B cell (primary cell): ENCODE measurements around the gene AFF3. TPM values are rescaled to one million over a fixed set of nuclear protein-coding genes. Genes with fewer than 3 reads are reported as not detected.
A peak's percentile ranks its signal among the peaks of the same experiment; 100 is the strongest.

ENCODE experiments used
- ATAC-seq: fragments of 200-7000 bp; cut with Tn5 transposase; one replicate; pipeline ENCODE4 v1.10.0; 2021; ENCODE audit warnings: low read depth, mild to moderate bottlenecking, moderate number of reproducible peaks, moderate library complexity
- CTCF ChIA-PET: fragments of 350-600 bp; sonication (Branson Sonifier 250); formaldehyde crosslinking; loops from one replicate; lab custom pipeline; 2021; ENCODE audit warnings: antibody characterized with exemption, inconsistent platforms; lab: Charles Lee
- POLR2A ChIA-PET: fragments of 350-600 bp; sonication (Branson Sonifier 250); formaldehyde crosslinking; loops from one replicate; lab custom pipeline; 2021; ENCODE audit warnings: antibody characterized with exemption; lab: Charles Lee
- DNase-seq: peaks from one replicate; pipeline ENCODE4 v3.0.0; 2013
- H2AFZ ChIP-seq: 2 replicates; pipeline ENCODE4 v1.6.1; 2012; ENCODE audit warnings: mild to moderate bottlenecking, low read depth, low read length; ENCODE audit not compliant: insufficient read depth, poor library complexity, severe bottlenecking
- H3K27ac ChIP-seq, 2 donors: 1 replicate in 1 of 2; 2 replicates in 1 of 2; pipeline ENCODE4 v1.5.1; 2012 to 2013; ENCODE audit warnings: low read length in 2 of 2, mild to moderate bottlenecking in 2 of 2, moderate library complexity in 1 of 2
- H3K27me3 ChIP-seq, 4 experiments: fragments of 200-600 bp in 1 of 4; sonication (generic) in 1 of 4; replicated peaks in 1 of 4; 1 replicate in 2 of 4; 2 replicates in 2 of 4; pipeline versions ENCODE4 v1.6.1 to v1.7.0; 2013 to 2016; ENCODE audit warnings: low read length in 3 of 4, mild to moderate bottlenecking in 2 of 4, mixed read lengths in 1 of 4, moderate library complexity in 1 of 4; ENCODE audit not compliant: insufficient read depth in 4 of 4, control insufficient read depth in 3 of 4; ENCODE audit errors: control extremely low read depth in 1 of 4
- H3K36me3 ChIP-seq, 2 experiments: replicated peaks in 1 of 2; 1 replicate in 1 of 2; 2 replicates in 1 of 2; pipeline versions ENCODE4 v1.6.1 to v1.7.1; 2013; ENCODE audit warnings: low read length in 1 of 2; ENCODE audit not compliant: insufficient read depth in 2 of 2, control insufficient read depth in 1 of 2; ENCODE audit errors: control extremely low read depth in 1 of 2, extremely low read depth in 1 of 2
- H3K4me1 ChIP-seq, 2 donors: fragments of 200-600 bp in 1 of 2; sonication (generic) in 1 of 2; 1 replicate in 1 of 2; 2 replicates in 1 of 2; pipeline versions ENCODE4 v1.5.1 to v1.6.1; 2013 to 2017; ENCODE audit warnings: low read length in 2 of 2; ENCODE audit not compliant: control insufficient read depth in 2 of 2, insufficient read depth in 2 of 2
- H3K4me2 ChIP-seq: replicated peaks from 2 replicates; pipeline ENCODE3; 2012; ENCODE audit warnings: mild to moderate bottlenecking, low read depth, low read length; ENCODE audit not compliant: poor library complexity, severe bottlenecking
- H3K4me3 ChIP-seq, 5 experiments: fragments of 200-600 bp in 1 of 5; sonication (generic) in 1 of 5; 1 replicate in 3 of 5; 2 replicates in 2 of 5; pipeline versions ENCODE4 v1.5.1 to v1.7.0; 2011 to 2016; ENCODE audit warnings: low read length in 4 of 5, mild to moderate bottlenecking in 4 of 5, low read depth in 2 of 5, control low read depth in 1 of 5, moderate library complexity in 1 of 5; ENCODE audit not compliant: insufficient read depth in 1 of 5; ENCODE audit errors: control extremely low read depth in 1 of 5, extremely low read depth in 1 of 5
- H3K79me2 ChIP-seq: fragments of 200-600 bp; sonication (generic); one replicate; pipeline ENCODE4 v1.6.0; 2016; ENCODE audit warnings: low read length; ENCODE audit not compliant: control insufficient read depth, insufficient read depth
- H3K9ac ChIP-seq: fragments of 200-600 bp; sonication (generic); 2 replicates; pipeline ENCODE4 v1.6.1; 2017; ENCODE audit warnings: mild to moderate bottlenecking, low read length, moderate library complexity
- H3K9me3 ChIP-seq, 3 donors: one replicate each; pipeline versions ENCODE4 v1.6.1 to v1.7.1; 2013; ENCODE audit warnings: low read length in 2 of 3; ENCODE audit not compliant: control insufficient read depth in 2 of 3, insufficient read depth in 1 of 3; ENCODE audit errors: control extremely low read depth in 1 of 3
- H4K20me1 ChIP-seq: 2 replicates; pipeline ENCODE4 v1.6.0; 2012; ENCODE audit warnings: mild to moderate bottlenecking, low read length; ENCODE audit not compliant: insufficient read depth, control insufficient read depth, poor library complexity, severe bottlenecking
- H3K27ac Mint-ChIP-seq: one replicate; pipeline ENCODE4 v1.8.0; 2021; ENCODE audit warnings: mixed read lengths
- H3K27me3 Mint-ChIP-seq: one replicate; pipeline ENCODE4 v1.8.0; 2021; ENCODE audit warnings: mixed read lengths
- H3K4me1 Mint-ChIP-seq: one replicate; pipeline ENCODE4 v1.8.0; 2021; ENCODE audit warnings: mixed read lengths
- H3K4me3 Mint-ChIP-seq: one replicate; pipeline ENCODE4 v1.8.0; 2021; ENCODE audit warnings: mixed read lengths
- H3K9me3 Mint-ChIP-seq: one replicate; pipeline ENCODE4 v1.8.0; 2022; ENCODE audit warnings: mixed read lengths; ENCODE audit not compliant: insufficient read depth
- CTCF ChIP-seq: fragments of 200-600 bp; IDR thresholded peaks from one replicate; pipeline ENCODE4 v1.8.0; 2022; ENCODE audit warnings: antibody characterized with exemption, mild to moderate bottlenecking
- EZH2 ChIP-seq: IDR thresholded peaks from 2 replicates; pipeline ENCODE4 v1.6.1; 2012; ENCODE audit warnings: borderline replicate concordance, low read depth, mild to moderate bottlenecking, moderate library complexity, low read length; ENCODE audit not compliant: insufficient read depth, poor library complexity, severe bottlenecking
- WGBS: methylation state at CpG from one replicate; pipeline ENCODE4 v1.1.5; 2013; ENCODE audit warnings: missing lambda C conversion rate; ENCODE audit not compliant: insufficient coverage; 5-methylcytosine and 5-hydroxymethylcytosine counted together
- intact Hi-C: fragments of 100-400 bp; cut with micrococcal nuclease; formaldehyde crosslinking; loops from one replicate; pipeline ENCODE4 v1.10.0; 2022
- polyA plus RNA-seq: library from polyadenylated mRNA; depleted of rRNA; stranded (reverse); fragments of >200 nt; gene quantifications from 2 replicates; pipeline ENCODE4 v1.2.3, GENCODE V29; 2012
- total RNA-seq, 2 donors: library from RNA; stranded (reverse); fragments of 120-200 nt in 1 of 2; gene quantifications; 1 replicate in 1 of 2; 2 replicates in 1 of 2; pipeline versions ENCODE4 v1.2.3 to v1.2.4, GENCODE V29; 2013 to 2022

Gene AFF3
- total and polyA plus RNA-seq, 2 donors (not counting 1 experiment from before 2014, with no cell fraction given) = 117 to 830 TPM

- ATAC-seq (no peak), DNase-seq (no peak)
- H3K4me1 ChIP-seq = peaks cover 32 to 47% of the 10 kb centered on the region in 2 donors
- H3K36me3 ChIP-seq = peaks cover 0 to 32% of the 10 kb centered on the region in 2 experiments
- Mint-ChIP-seq H3K27ac (no peak overlapping the region), H3K27me3 (no peaks in the 10 kb centered on the region), H3K4me3 (no peak overlapping the region), H3K9me3 (no peaks in the 10 kb centered on the region), H3K4me1 (peaks cover 59% of the 10 kb centered on the region)
- no peak overlapping the region for H3K9ac ChIP-seq
- no peak overlapping the region for H3K27ac ChIP-seq
- no peak overlapping the region for H3K4me2 ChIP-seq
- H3K4me3 ChIP-seq = no peak overlapping the region
- TF ChIP-seq EZH2 (no peak), CTCF (no peak)
- no CpG with 5 or more reads among the region's 4 CpGs for WGBS
- H3K27me3 ChIP-seq = no peaks in the 10 kb centered on the region
- ChIA-PET POLR2A (no interaction called here), CTCF (no interaction called here)
- H4K20me1 ChIP-seq = peaks cover 57% of the 10 kb centered on the region
- H3K9me3 ChIP-seq = no peaks in the 10 kb centered on the region
- intact Hi-C loops = no loop called here
- H3K79me2 ChIP-seq = peaks cover 13% of the 10 kb centered on the region
- H2AFZ ChIP-seq = no peak overlapping the region
Measured at GRCh38 chr2:99641999-99642398, 500.4 kb downstream of the AFF3 start.

GRCh38 chr2:99640635-99641151, 501.7 kb downstream of the AFF3 start:
- Mint-ChIP-seq H3K9me3 (no peaks in the 10 kb centered on the region), H3K27me3 (no peaks in the 10 kb centered on the region), H3K27ac (peak overlapping the region; percentile 17), H3K4me3 (no peak overlapping the region), H3K4me1 (peaks cover 69% of the 10 kb centered on the region)
- Histone ChIP-seq H3K4me3 (no peak overlapping the region), H3K36me3 (peaks cover 0 to 34% of the 10 kb centered on the region in 2 experiments), H3K9me3 (peaks cover 0 to 9% (median 0%) of the 10 kb centered on the region in 3 donors), H3K27me3 (no peaks in the 10 kb centered on the region), H3K27ac (no peak overlapping the region), H4K20me1 (peaks cover 70% of the 10 kb centered on the region), H3K9ac (no peak overlapping the region), H3K4me2 (no peak overlapping the region), H3K4me1 (peaks cover 42 to 52% of the 10 kb centered on the region in 2 donors), H2AFZ (no peak overlapping the region), H3K79me2 (peaks cover 25% of the 10 kb centered on the region)
- no peak for DNase-seq
- POLR2A ChIA-PET = no interaction called here
- 90% methylated on average over 4 of the region's 5 CpGs for WGBS
- intact Hi-C loops = no loop called here
- no peak for ATAC-seq
- no peak for TF ChIP-seq EZH2
- TF ChIP-seq CTCF = no peak
- CTCF ChIA-PET = interaction anchor here (1.6 kb wide), 1 partner anchor 12 kb away, joined by 4 read pairs; no protein-coding TSS in a partner anchor
